IPS-15b (cell line): ENCODE measurements around the gene ARL3.
"Not testable (repeated sequence)": the region's sequence is repeated elsewhere in the genome, so short reads cannot be mapped to it uniquely, and the experiment has no call there.

ENCODE experiments used
- H3K27me3 ChIP-seq: one replicate; pipeline ENCODE4 v1.6.1; 2013; ENCODE audit warnings: low read length; ENCODE audit not compliant: control insufficient read depth, insufficient read depth
- H3K36me3 ChIP-seq: one replicate; pipeline ENCODE4 v1.6.1; 2013; ENCODE audit warnings: low read length; ENCODE audit not compliant: control insufficient read depth, insufficient read depth
- H3K4me1 ChIP-seq: one replicate; pipeline ENCODE4 v1.6.1; 2013; ENCODE audit warnings: mild to moderate bottlenecking, low read length; ENCODE audit not compliant: control insufficient read depth, insufficient read depth
- H3K4me3 ChIP-seq: one replicate; pipeline ENCODE4 v1.5.1; 2013; ENCODE audit warnings: low read depth, low read length
- H3K9ac ChIP-seq: one replicate; pipeline ENCODE4 v1.6.1; 2013; ENCODE audit warnings: low read depth, mild to moderate bottlenecking, low read length
- H3K9me3 ChIP-seq: one replicate; pipeline ENCODE4 v1.6.1; 2013; ENCODE audit warnings: mild to moderate bottlenecking, low read length; ENCODE audit not compliant: control insufficient read depth, insufficient read depth

ARL3 gene

GRCh38 chr10:102695401-102695800, 18.8 kb downstream of the ARL3 start:
- H3K4me1 ChIP-seq, H3K27me3 ChIP-seq, H3K9me3 ChIP-seq, H3K9ac ChIP-seq, H3K36me3 ChIP-seq, H3K4me3 ChIP-seq: not testable (repeated sequence)

GRCh38 chr10:102691285-102692066, 22.7 kb downstream of the ARL3 start:
- Histone ChIP-seq H3K4me1 (no peaks in the 10 kb centered on the region), H3K27me3 (no peaks in the 10 kb centered on the region), H3K36me3 (peaks cover 3% of the 10 kb centered on the region), H3K9me3 (no peaks in the 10 kb centered on the region), H3K4me3 (no peak overlapping the region), H3K9ac (no peak overlapping the region)

- no peak overlapping the region for H3K9ac ChIP-seq
- H3K4me3 ChIP-seq, result no peak overlapping the region
- no peaks in the 10 kb centered on the region for H3K27me3 ChIP-seq
- peaks cover 3% of the 10 kb centered on the region for H3K36me3 ChIP-seq
- no peaks in the 10 kb centered on the region for H3K4me1 ChIP-seq
- H3K9me3 ChIP-seq, result no peaks in the 10 kb centered on the region
These were observed 30.5 kb downstream of the ARL3 start for GRCh38 chr10:102683736-102684135.

- Histone ChIP-seq H3K36me3 (peaks cover 2% of the 10 kb centered on the region), H3K4me3 (no peak overlapping the region), H3K4me1 (peaks cover 7% of the 10 kb centered on the region), H3K9ac (no peak overlapping the region), H3K27me3 (no peaks in the 10 kb centered on the region), H3K9me3 (no peaks in the 10 kb centered on the region)
These were observed 31.2 kb downstream of the ARL3 start for GRCh38 chr10:102682981-102683380.

- Histone ChIP-seq H3K4me1 (peaks cover 12% of the 10 kb centered on the region), H3K27me3 (no peaks in the 10 kb centered on the region), H3K9ac (no peak overlapping the region), H3K9me3 (no peaks in the 10 kb centered on the region), H3K4me3 (no peak overlapping the region), H3K36me3 (peaks cover 2% of the 10 kb centered on the region)
These were observed 31.8 kb downstream of the ARL3 start for GRCh38 chr10:102682416-102682815.

GRCh38 chr10:102681696-102682095, 32.5 kb downstream of the ARL3 start:
- H3K27me3 ChIP-seq, result no peaks in the 10 kb centered on the region
- H3K4me1 ChIP-seq, result peaks cover 20% of the 10 kb centered on the region
- peaks cover 2% of the 10 kb centered on the region for H3K36me3 ChIP-seq
- H3K4me3 ChIP-seq, result no peak overlapping the region
- no peak overlapping the region for H3K9ac ChIP-seq
- H3K9me3 ChIP-seq, result no peaks in the 10 kb centered on the region

GRCh38 chr10:102679596-102679995, 34.6 kb downstream of the ARL3 start:
- Histone ChIP-seq H3K36me3 (peaks cover 2% of the 10 kb centered on the region), H3K27me3 (no peaks in the 10 kb centered on the region), H3K4me1 (peaks cover 31% of the 10 kb centered on the region), H3K4me3 (no peak overlapping the region), H3K9me3 (no peaks in the 10 kb centered on the region), H3K9ac (no peak overlapping the region)

GRCh38 chr10:102678842-102679289, 35.3 kb downstream of the ARL3 start:
- H3K36me3 ChIP-seq, result peaks cover 2% of the 10 kb centered on the region
- no peak overlapping the region for H3K9ac ChIP-seq
- H3K9me3 ChIP-seq, result no peaks in the 10 kb centered on the region
- H3K4me1 ChIP-seq, result peaks cover 33% of the 10 kb centered on the region
- H3K27me3 ChIP-seq, result no peaks in the 10 kb centered on the region
- H3K4me3 ChIP-seq, result no peak overlapping the region

GRCh38 chr10:102678068-102678400, 36.2 kb downstream of the ARL3 start:
- Histone ChIP-seq H3K36me3 (peaks cover 2% of the 10 kb centered on the region), H3K27me3 (no peaks in the 10 kb centered on the region), H3K4me3 (no peak overlapping the region), H3K4me1 (peaks cover 33% of the 10 kb centered on the region), H3K9ac (no peak overlapping the region), H3K9me3 (no peaks in the 10 kb centered on the region)

GRCh38 chr10:102677331-102678067, 36.7 kb downstream of the ARL3 start:
- Histone ChIP-seq H3K9ac (no peak overlapping the region), H3K36me3 (peaks cover 2% of the 10 kb centered on the region), H3K4me1 (peaks cover 33% of the 10 kb centered on the region), H3K9me3 (no peaks in the 10 kb centered on the region), H3K27me3 (no peaks in the 10 kb centered on the region), H3K4me3 (no peak overlapping the region)

- H3K4me1 ChIP-seq, result peaks cover 33% of the 10 kb centered on the region
- no peak overlapping the region for H3K4me3 ChIP-seq
- no peaks in the 10 kb centered on the region for H3K36me3 ChIP-seq
- H3K9ac ChIP-seq, result no peak overlapping the region
- no peaks in the 10 kb centered on the region for H3K27me3 ChIP-seq
- no peaks in the 10 kb centered on the region for H3K9me3 ChIP-seq
These were observed 37.5 kb downstream of the ARL3 start for GRCh38 chr10:102676534-102677315.
